NT2/D1 (cell line): ENCODE measurements around the gene HMGN1.
"Not testable (repeated sequence)": the region's sequence is repeated elsewhere in the genome, so short reads cannot be mapped to it uniquely, and the experiment has no call there.

Source experiments
- DNase-seq: peaks from one replicate; pipeline ENCODE4 v3.0.0-alpha.2; 2011; ENCODE audit warnings: low read depth, low spot score
- H3K27me3 ChIP-seq: 2 replicates; pipeline ENCODE4 v1.6.0; 2011; ENCODE audit warnings: mild to moderate bottlenecking; ENCODE audit not compliant: insufficient read length, insufficient read depth
- H3K36me3 ChIP-seq: 2 replicates; pipeline ENCODE4 v1.6.1; 2011; ENCODE audit warnings: mild to moderate bottlenecking, low read length, mixed read lengths; ENCODE audit not compliant: insufficient read depth, insufficient read length
- H3K4me1 ChIP-seq: 2 replicates; pipeline ENCODE4 v1.5.1; 2011; ENCODE audit not compliant: insufficient read depth, insufficient read length
- H3K4me3 ChIP-seq: 2 replicates; pipeline ENCODE4 v1.5.1; 2011; ENCODE audit warnings: low read depth; ENCODE audit not compliant: insufficient read length
- H3K9ac ChIP-seq: 2 replicates; pipeline ENCODE4 v1.6.0; 2011; ENCODE audit warnings: low read depth; ENCODE audit not compliant: insufficient read length
- H3K9me3 ChIP-seq: 2 replicates; pipeline ENCODE4 v1.5.1; 2011; ENCODE audit warnings: mild to moderate bottlenecking, low read length; ENCODE audit not compliant: insufficient read depth
- SUZ12 ChIP-seq: IDR thresholded peaks from 2 replicates; pipeline ENCODE4 v1.6.1; 2011; ENCODE audit not compliant: insufficient read length, insufficient read depth; ENCODE audit errors: extremely low read depth
- YY1 ChIP-seq: IDR thresholded peaks from 2 replicates; pipeline ENCODE4 v1.6.1; 2011; ENCODE audit not compliant: insufficient read length, insufficient read depth
- ZNF274 ChIP-seq: IDR thresholded peaks from 2 replicates; pipeline ENCODE4 v1.6.1; 2011; ENCODE audit warnings: mild to moderate bottlenecking, low read depth, low read length

Gene HMGN1

DNA sequence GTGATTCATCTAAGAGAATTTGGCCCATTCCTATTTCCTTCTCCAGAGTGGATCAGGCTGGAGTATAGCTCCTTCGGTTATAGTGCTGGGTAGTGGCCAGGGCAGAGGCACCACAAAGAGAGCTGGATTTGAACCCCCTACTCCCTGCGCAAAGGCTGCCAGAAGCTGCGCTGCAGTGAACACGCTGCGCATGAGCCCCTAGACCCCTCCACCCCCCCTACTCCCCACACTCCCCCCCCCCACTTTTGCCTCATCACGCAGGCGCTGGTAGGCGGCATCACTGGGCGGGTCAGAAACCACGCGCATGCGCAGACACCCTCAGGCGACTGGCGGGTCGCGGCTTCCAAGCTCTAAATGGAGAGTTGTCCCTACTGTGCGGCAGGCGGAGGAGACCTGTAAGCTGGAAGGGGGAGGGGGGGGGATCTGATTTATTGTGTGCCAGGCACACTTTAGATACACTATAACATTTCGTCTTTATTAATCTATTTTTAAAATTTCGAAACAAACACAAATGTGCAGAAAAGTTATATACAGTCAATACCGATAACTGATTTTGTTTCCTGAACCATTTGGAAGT lies 38.7 kb upstream of the HMGN1 start:
- peaks cover 24% of the 10 kb centered on the region for H3K4me1 ChIP-seq
- no peak for TF ChIP-seq ZNF274
- TF ChIP-seq SUZ12 = no peak
- no peak for TF ChIP-seq YY1
- peak overlapping the region; percentile 27 for H3K4me3 ChIP-seq
- peak overlapping the region; percentile 58 for H3K9ac ChIP-seq
- H3K36me3 ChIP-seq = peaks cover 30% of the 10 kb centered on the region
- H3K9me3 ChIP-seq = no peaks in the 10 kb centered on the region
- DNase-seq = peak; percentile 98
- H3K27me3 ChIP-seq = no peaks in the 10 kb centered on the region

DNA sequence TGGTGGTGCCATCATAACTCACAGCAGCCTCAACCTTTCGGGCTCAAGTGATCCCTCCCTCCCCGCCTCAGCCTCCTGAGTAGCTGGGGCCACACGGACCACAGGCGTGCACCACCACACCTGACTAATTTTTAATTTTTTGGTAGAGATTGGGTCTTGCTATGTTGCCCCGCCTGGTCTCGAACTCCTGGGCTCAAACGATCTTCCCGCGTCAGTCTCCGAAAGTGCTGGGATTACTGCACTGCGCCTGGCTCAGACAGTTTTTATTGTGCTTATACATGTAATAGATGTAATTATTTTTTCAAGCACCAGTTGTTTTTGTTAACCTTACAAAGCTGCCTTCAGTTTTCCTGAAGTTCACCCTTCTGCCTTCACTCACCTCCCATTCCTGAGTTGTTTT lies 38.0 kb upstream of the HMGN1 start:
- Histone ChIP-seq H3K9me3 (no peaks in the 10 kb centered on the region), H3K4me1 (peaks cover 24% of the 10 kb centered on the region), H3K27me3 (no peaks in the 10 kb centered on the region), H3K36me3 (peaks cover 28% of the 10 kb centered on the region), H3K9ac (no peak overlapping the region), H3K4me3 (no peak overlapping the region)
- no peak for DNase-seq
- no peak for TF ChIP-seq SUZ12
- TF ChIP-seq ZNF274 = no peak

DNA sequence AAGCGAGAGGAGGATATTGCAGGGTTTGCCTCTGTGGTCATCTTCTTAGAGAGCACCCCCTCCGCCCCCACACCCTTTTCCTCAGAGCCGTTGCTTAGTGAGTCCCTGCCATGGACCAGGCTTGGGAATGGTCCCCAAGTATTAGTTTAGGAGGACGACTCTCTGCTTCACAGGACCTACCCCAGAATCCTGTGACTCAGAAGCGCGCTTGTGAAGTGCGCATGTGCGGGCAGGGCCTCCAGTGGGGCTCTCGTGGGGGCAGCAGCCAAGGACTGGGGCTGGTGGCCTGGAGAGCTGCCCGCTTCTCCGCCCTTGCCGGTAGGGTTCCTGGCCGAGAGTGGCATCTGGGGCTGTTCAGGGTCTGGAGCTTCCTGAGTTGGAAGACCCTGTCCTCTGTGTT lies 37.3 kb upstream of the HMGN1 start:
- Histone ChIP-seq H3K4me3 (no peak overlapping the region), H3K4me1 (peaks cover 24% of the 10 kb centered on the region), H3K9me3 (no peaks in the 10 kb centered on the region), H3K36me3 (peaks cover 23% of the 10 kb centered on the region), H3K9ac (peak overlapping the region; percentile 37), H3K27me3 (no peaks in the 10 kb centered on the region)
- no peak for DNase-seq
- no peak for TF ChIP-seq YY1
- no peak for TF ChIP-seq SUZ12
- TF ChIP-seq ZNF274 = no peak

DNA sequence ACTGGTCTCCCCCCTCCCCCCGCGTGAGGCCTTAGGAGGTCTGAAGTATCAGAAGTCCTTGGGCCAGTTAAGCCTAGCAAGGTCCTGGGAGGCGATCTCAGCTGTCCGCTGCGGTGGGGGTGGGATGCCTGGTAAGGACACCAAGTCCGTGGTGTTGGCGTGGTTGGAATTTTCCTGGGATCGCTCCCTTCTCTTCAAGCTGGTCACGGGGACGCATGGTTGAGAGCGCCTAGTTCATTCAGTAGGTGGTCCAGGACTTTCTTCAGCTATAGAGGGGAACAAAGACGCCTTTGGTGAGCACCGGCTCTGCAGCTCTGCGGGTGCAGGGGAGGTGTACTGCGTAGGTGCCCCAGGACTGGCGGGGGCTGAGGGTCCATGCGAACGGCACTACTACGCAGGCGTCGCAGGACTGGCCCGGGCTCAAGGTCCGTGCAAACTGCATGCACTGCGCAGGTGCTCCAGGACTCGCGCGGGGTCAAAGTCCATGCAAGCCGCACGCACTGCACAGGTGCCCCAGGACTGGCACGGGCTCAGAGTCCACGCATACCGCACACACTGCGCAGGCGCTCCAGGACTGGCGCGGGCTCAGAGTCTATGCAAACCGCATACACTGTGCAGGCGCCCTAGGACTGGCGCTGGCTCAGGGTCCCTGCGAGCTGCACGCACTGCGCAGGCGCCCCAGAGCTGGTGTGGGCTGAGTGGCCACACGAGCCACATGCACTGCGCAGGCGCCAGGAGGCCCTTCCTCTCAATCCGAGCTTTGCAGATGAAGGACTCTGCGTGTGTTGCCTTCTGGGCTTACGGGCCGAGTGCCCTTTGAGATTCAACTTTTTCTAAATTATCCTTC lies 36.6 kb upstream of the HMGN1 start:
- no peak for DNase-seq
- H3K4me1 ChIP-seq = peaks cover 23% of the 10 kb centered on the region
- H3K9me3 ChIP-seq = no peaks in the 10 kb centered on the region
- H3K27me3 ChIP-seq = no peaks in the 10 kb centered on the region
- peaks cover 18% of the 10 kb centered on the region for H3K36me3 ChIP-seq
- no peak overlapping the region for H3K4me3 ChIP-seq
- no peak overlapping the region for H3K9ac ChIP-seq
- no peak for TF ChIP-seq SUZ12
- no peak for TF ChIP-seq ZNF274
- no peak for TF ChIP-seq YY1

DNA sequence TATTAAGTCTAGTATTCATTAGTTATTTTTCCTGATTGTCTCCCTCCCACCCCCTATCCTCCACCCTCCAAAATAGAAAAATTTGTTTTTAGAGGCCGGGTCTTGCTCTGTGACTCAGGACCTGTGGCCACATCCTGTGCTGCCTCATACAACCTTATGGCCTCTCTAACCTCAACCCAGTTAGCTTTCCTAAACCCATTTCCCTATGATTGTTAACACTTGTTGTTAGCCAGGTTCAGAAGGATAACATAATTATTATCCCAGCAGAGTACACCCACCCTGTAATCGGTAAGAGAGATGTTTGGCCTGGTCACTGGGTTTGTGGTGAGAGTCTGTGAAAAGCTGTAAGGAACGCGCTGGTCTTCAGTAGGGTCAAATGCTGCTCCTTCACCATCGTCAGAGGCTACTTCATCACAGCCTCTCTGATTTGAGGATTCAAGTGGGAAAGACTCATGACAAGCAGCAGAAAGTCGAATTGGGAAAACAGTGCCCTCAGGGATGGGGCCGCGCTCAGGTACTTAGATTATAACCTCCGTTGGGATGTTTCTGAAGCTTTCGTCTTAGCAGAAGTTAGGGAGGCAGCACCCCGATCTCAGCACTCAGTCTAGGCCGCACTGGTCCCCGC lies 35.9 kb upstream of the HMGN1 start:
- TF ChIP-seq YY1 (no peak), SUZ12 (no peak), ZNF274 (no peak)
- Histone ChIP-seq H3K27me3 (no peaks in the 10 kb centered on the region), H3K4me3 (no peak overlapping the region), H3K9ac (peak overlapping the region; percentile 7), H3K9me3 (no peaks in the 10 kb centered on the region), H3K36me3 (peaks cover 16% of the 10 kb centered on the region), H3K4me1 (peaks cover 19% of the 10 kb centered on the region)
- DNase-seq = no peak

DNA sequence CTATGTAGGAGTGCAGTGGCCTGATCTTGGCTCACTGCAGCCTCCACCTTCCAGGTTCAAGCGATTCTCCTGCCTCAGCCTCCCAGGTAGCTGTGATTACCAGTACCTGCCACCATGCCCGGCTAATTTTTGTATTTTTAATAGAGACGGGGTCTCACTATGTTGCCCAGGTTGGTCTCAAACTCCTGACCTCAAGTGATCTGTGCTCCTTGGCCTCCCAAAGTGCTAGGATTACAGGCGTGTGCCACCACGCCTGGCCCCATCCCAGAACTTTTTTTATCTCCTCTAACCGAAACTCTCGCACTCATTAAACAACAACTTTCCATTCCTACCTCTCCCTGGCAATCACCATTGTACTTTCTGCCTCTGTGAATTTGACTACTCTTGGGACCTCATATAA lies 33.2 kb upstream of the HMGN1 start:
- H3K9ac ChIP-seq, H3K27me3 ChIP-seq, H3K4me3 ChIP-seq, DNase-seq, H3K9me3 ChIP-seq: not testable (repeated sequence)
- H3K4me1 ChIP-seq = peaks cover 17% of the 10 kb centered on the region
- H3K36me3 ChIP-seq = peaks cover 16% of the 10 kb centered on the region

DNA sequence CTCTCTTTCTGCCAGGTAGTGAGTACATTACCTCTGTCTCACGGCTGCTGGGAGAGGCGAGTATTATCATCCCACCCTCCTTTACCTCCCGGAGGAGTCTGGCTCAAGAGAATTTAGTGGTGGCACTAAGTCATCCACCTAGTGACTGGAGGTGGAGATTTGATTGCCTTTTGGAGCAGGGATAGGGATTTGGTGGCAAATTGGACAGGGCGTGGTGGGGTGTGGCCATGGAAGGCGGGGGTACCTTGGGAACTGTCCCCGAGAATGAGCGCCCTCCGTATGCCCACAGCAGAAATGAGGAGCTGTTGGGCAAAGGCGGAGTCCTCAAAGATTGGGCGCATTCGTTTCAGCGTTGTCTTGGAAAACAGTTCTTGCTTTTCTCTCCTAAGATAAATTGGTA lies 32.1 kb upstream of the HMGN1 start:
- TF ChIP-seq SUZ12 (no peak), YY1 (no peak), ZNF274 (no peak)
- peak overlapping the region; percentile 91 for H3K4me3 ChIP-seq
- H3K4me1 ChIP-seq = peaks cover 11% of the 10 kb centered on the region
- no peak for DNase-seq
- H3K9ac ChIP-seq = peak overlapping the region; percentile 91
- H3K27me3 ChIP-seq = no peaks in the 10 kb centered on the region
- peaks cover 16% of the 10 kb centered on the region for H3K36me3 ChIP-seq
- H3K9me3 ChIP-seq = no peaks in the 10 kb centered on the region
